Fibroblast of villous mesenchyme (primary cell): Measurements from ENCODE around the gene ZNF205. TPM values are rescaled to one million over a fixed set of nuclear protein-coding genes. Genes with fewer than 3 reads are reported as not detected.

Experiments
- DNase-seq: peaks from one replicate; pipeline ENCODE4 v3.0.0-alpha.2; 2010; ENCODE audit warnings: low read depth
- H3K4me3 ChIP-seq: 2 replicates; pipeline ENCODE4 v1.5.1; 2011; ENCODE audit warnings: low read depth, mild to moderate bottlenecking, low read length
- total RNA-seq: library from RNA; depleted of rRNA; stranded (reverse); fragments of >200 nt; gene quantifications from 2 replicates; pipeline ENCODE4 v1.2.3, GENCODE V29; 2012
- TF ChIP-seq, protein P1 (sequence below): IDR thresholded peaks from 2 replicates; pipeline ENCODE4 v1.5.1; 2012; ENCODE audit warnings: low read depth, mild to moderate bottlenecking, low read length; ENCODE audit not compliant: insufficient read depth

ZNF205 gene
- total RNA-seq, 1 donor, result 14.2 TPM

DNA sequence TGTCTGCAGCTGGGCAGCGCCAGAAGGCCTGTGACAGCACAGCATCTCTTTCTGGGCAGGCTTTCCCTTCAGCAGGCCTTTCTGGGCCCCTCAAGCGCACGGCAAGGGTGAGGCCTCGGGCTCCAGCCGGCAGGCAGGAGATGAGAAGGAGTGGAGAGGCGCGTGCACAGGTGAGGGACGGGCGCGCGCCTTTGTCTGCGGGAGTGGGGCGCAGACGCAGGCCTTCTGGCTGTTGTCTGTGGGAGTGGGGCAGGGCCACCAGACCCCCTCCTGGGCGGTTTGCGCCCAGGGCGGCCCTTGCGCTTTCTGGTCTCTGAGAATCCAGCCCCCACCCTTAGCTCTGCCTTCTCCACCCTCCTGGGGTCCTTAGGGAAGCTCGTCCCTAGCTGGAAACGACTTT, 6.5 kb downstream of the ZNF205 start:
- TF ChIP-seq, protein P1, sequence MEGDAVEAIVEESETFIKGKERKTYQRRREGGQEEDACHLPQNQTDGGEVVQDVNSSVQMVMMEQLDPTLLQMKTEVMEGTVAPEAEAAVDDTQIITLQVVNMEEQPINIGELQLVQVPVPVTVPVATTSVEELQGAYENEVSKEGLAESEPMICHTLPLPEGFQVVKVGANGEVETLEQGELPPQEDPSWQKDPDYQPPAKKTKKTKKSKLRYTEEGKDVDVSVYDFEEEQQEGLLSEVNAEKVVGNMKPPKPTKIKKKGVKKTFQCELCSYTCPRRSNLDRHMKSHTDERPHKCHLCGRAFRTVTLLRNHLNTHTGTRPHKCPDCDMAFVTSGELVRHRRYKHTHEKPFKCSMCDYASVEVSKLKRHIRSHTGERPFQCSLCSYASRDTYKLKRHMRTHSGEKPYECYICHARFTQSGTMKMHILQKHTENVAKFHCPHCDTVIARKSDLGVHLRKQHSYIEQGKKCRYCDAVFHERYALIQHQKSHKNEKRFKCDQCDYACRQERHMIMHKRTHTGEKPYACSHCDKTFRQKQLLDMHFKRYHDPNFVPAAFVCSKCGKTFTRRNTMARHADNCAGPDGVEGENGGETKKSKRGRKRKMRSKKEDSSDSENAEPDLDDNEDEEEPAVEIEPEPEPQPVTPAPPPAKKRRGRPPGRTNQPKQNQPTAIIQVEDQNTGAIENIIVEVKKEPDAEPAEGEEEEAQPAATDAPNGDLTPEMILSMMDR, result no peak
- DNase-seq, result no peak
- H3K4me3 ChIP-seq, result no peak overlapping the region

DNA sequence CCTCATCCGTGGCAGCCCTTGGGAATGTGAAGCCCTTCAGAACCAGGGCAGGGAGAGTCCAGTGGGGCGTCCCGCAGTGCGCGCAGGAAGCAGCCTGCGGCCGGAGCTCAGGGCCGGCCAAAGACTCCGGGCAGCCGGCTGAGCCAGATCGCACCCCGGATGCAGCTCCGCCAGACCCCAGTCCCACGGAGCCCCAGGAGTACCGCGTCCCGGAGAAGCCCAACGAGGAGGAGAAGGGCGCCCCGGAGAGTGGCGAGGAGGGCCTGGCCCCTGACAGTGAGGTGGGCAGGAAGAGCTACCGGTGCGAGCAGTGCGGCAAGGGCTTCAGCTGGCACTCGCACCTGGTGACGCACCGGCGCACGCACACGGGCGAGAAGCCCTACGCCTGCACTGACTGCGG, 6.9 kb downstream of the ZNF205 start:
- TF ChIP-seq, protein P1, result no peak
- no peak overlapping the region for H3K4me3 ChIP-seq
- DNase-seq, result no peak

DNA sequence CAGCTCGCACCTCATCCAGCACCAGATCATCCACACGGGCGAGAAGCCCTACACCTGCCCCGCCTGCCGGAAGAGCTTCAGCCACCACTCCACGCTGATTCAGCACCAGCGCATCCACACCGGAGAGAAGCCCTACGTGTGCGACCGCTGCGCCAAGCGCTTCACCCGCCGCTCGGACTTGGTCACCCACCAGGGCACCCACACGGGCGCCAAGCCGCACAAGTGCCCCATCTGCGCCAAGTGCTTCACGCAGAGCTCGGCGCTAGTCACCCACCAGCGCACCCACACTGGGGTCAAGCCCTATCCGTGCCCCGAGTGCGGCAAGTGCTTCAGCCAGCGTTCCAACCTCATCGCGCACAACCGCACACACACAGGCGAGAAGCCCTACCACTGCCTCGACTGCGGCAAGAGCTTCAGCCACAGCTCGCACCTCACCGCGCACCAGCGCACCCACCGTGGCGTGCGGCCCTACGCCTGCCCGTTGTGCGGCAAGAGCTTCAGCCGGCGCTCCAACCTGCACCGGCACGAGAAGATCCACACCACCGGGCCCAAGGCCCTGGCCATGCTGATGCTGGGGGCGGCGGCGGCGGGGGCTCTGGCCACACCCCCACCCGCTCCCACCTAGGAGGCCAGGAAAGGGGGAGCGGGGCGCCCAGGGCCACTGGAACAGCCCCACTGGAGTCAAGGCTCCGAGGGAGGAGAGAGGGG, 7.5 kb downstream of the ZNF205 start:
- H3K4me3 ChIP-seq, result no peak overlapping the region
- TF ChIP-seq, protein P1, result no peak
- no peak for DNase-seq

DNA sequence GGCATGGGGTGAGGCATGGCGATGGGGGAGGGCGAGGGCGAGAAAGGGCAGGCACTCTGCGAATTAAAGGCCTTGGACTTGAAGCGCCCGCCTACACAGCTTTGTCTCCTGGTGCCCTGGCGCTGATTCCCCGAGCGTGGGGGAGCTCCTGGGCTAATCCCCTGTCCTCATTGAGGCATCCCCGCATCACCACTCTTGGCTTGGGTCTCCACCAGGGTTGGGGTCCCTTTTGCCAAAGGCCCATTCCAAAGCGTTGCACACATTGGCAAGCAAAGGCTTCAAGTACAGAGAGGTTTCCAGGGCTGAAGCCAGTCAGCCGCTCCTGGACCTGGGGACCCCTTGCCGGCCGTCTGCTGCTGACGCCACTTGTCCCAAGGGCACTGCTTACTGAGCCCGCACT, 8.0 kb downstream of the ZNF205 start:
- TF ChIP-seq, protein P1, result no peak
- no peak for DNase-seq
- no peak overlapping the region for H3K4me3 ChIP-seq

DNA sequence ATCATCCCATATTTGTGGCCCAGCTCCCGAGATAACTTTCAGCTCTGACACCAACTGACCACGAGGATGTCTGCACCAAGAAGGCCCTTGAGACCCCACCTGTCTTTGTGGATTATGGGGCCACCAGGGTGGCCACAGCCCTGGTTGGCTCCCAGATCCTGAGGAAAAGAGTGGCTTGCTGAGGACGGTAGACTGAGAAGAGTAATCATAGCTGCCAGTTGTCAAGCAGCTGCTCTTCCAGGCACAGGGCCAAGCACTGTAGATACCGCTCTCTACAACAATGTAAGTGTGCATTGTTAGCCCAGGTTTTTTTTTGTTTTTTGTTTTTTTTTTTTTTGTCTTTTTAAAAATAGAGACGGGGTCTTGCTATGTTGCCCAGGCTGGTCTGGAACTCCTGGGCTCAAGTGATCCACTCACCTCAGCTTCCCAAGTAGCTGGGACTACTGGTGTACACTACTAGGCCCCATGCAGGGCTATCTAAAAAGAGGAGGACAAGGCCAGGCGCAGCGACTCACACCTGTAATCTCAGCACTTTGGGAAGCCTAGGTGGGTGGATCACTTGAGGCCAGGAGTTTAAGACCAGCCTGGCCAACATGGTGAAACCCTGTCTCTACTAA, 9.6 kb downstream of the ZNF205 start:
- DNase-seq, result no peak
- no peak overlapping the region for H3K4me3 ChIP-seq
- TF ChIP-seq, protein P1, result no peak

DNA sequence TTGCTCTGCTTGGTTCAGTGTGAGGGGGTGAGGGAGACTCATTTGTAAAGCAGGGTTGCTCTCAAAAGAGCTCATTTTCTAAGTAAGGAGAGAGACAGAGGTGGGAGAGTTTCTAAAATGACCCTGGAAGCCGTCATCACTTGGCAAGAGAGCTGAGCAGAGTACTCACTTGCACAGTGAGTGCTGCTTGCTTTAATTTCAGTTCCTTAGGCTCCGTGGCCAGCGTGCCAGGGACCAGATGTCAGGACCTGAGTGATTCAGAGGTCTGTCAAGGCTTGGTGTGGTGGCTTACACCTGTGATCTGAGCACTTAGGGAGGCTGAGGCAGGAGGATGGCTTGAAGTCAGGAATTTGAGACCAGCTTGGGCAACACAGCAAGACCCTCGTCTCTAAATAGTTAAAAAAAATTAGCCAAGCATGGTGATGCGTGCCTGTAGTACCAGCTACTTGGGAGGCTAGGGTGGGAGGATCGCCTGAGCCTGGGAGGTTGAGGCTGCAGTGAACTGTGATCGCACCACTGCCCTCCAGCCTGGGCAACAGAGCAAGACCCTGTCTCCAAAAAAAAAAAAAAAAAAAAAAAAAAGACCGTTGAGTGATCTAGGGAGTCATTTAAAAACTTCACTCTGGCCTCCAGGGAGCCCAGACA, 10.7 kb downstream of the ZNF205 start:
- DNase-seq, result no peak
- TF ChIP-seq, protein P1, result no peak
- no peak overlapping the region for H3K4me3 ChIP-seq
